Umbilical cord (tissue), 2 donors: Measurements from ENCODE around the gene SPG11. TPM values are rescaled to one million over a fixed set of nuclear protein-coding genes. Genes with fewer than 3 reads are reported as not detected.
"Not testable (repeated sequence)": the region's sequence is repeated elsewhere in the genome, so short reads cannot be mapped to it uniquely, and the experiment has no call there.

Experiments used
- DNase-seq: peaks from one replicate; pipeline ENCODE4 v3.0.0-alpha.2; 2015; ENCODE audit warnings: low spot score
- total RNA-seq: library from RNA; depleted of rRNA; stranded (reverse); fragments of >200 nt; gene quantifications from one replicate; pipeline ENCODE4 v1.2.3, GENCODE V29; 2014; ENCODE audit warnings: low replicate concordance; ENCODE audit not compliant: insufficient read depth

SPG11 gene
- total RNA-seq, 1 donor from 2014 or later: 93.4 TPM

DNA sequence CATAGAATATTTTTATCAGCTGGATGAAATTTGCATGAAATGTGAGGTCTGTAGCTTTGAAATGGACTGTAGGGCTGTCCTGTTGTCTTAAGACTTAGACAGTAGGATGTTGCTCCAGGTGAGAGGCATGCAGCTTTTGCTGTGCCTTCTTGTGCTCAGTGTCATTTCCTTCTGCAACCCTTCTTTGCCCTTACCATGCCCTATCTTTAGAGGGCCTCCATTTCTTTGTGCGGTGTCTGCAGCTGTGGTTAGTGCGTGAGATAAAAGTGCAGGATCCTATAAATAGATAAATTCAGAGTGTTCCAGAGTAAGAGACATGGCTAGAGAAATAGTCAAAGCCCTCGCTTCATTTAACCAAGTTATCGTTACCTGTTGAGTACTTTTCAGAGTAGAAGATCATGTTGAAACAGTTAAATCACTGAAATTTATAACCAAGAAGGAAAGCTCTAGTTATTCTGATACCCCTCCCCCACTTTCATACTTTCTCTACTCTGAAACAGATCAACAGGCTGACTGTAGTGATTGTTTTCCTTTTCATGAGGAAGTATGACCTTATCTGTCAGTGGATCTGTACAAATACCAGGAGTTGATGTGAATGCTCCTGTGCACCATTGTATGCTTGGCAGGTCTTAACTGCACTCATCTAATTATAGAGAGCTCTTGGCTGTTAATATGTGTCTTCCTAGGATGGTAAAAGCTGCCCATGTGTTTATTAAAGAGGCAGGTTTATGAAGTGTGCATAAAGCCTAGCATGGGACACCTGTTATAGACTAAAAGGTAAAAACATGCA, 108.3 kb downstream of the SPG11 start:
- DNase-seq: no peak

DNA sequence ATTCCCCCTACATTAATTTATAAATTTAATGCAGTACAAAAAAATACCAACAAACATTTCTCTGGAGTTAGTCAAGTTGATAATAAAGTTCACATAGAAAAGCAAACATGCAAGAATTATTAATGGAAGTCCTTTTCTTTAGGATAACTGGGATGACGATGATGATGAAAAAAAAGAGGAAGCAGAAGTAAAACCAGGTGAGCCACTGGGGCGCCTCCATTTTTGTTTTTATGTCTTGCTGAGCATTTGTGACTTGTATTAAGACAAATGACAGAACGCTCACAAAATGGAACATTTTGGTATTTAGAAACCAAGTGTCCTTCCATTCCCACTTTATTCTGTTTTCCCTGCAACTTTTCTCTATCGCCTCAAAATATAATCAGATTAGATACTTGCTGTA, 112.7 kb downstream of the SPG11 start:
- DNase-seq: no peak

DNA sequence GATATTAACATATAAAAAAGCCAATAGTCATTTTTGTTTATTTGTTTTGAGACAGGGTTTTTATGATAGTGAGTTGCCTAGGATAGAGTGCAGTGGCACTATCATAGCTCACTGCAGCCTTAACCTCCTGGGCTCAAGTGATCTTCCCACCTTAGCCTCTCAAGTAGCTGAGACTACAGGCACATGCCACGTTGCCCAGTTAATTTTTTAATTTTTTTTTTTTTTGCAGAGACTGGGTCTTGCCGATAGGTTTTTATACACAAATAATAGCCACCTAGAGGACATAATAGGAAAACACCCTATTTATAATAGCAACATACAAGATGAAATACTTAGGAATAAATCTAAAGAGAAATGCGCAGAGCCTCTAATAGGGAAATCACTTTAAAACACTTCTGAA, 113.2 kb downstream of the SPG11 start:
- no peak for DNase-seq

DNA sequence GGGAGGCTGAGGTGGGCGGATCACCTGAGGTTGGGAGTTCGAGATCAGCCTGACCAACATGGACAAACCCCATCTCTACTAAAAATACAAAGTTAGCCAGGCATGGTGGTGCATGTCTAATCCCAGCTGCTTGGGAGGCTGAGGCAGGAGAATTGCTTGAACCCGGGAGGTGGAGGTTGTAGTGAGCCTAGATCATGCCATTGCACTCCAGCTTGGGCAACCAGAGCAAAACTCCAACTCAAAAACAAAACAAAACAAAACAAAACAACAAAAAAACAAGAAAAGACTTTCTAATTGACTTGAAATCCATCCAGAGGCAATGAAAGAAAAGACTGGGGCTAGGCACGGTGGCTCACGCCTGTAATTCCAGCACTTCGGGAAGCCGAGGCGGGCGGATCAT, 114.3 kb downstream of the SPG11 start:
- DNase-seq: not testable (repeated sequence)

DNA sequence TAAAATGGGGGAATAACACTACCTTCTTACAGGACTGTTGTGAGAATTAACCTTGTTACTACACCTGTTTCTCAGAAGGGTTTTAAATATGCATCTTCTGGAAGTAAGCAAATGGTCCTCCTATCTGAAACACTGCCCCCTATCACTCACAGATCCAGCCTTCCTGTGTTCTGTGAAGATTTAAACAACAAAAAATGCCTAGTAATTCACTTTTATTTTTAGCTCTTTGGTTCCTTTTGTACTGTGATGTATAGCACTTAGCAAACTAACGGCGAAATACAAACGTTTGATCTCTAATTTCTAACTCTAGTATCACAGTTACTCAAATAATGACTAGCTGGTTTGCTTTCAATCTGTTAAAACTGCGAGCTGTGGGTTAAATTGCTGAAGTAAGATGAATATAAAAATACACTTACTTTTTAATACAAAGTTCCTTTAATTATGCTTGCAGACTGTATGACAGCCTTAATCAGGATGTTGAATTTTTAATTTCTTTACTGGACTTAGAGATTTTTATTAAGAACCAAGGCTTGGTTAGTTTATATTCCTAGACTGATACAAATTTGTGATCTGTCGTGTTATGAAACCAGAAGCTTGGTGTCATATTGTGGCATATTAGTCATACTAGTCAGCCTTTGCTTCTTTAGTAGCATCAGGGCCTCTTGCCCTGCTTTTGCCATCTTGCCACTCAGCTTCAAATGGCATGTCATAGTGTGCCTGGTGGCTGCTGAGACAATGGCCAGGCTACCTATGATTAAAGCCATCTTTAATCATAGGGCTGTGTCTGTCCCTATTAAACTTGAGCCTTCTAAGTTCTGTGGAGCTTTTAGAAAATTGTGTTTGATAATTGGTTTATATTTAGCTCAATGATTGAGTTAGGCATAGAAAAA, 117.3 kb downstream of the SPG11 start:
- DNase-seq: no peak

DNA sequence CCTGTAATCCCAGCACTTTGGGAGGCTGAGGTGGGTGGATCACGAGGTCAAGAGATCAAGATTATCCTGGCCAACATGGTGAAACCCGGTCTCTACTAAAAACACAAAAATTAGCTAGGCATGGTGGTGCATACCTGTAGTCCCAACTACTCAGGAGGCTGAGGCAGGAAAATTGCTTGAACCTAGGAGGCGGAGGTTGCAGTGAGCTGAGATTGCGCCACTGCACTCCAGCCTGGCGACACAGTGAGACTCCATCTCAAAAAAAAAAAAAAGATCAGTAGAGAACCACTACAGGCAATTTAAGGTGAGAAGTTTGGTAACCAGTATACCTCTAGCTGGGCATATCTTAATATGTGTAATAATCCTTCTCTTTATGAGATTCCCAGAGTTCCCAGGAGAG, 118.7 kb downstream of the SPG11 start:
- not testable (repeated sequence) for DNase-seq

DNA sequence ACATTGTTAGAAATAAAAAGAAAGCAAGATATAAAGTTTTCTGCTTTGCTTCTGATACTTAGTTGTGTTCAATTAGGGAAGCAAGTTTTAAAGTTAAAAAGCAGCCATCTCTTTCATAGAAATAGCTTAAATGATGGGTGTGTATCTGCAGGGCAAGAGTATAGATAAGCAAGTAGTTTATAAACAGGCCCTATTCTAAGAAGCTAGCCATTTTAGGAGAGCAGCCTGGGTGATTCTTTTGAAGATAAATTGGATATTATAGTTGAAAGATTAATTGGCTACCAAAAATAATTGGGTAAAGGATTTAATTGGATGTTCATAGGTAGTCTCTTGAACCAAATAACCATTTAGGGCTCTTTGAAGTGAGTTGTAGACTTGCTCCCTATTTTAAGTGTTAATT, 120.9 kb downstream of the SPG11 start:
- no peak for DNase-seq

DNA sequence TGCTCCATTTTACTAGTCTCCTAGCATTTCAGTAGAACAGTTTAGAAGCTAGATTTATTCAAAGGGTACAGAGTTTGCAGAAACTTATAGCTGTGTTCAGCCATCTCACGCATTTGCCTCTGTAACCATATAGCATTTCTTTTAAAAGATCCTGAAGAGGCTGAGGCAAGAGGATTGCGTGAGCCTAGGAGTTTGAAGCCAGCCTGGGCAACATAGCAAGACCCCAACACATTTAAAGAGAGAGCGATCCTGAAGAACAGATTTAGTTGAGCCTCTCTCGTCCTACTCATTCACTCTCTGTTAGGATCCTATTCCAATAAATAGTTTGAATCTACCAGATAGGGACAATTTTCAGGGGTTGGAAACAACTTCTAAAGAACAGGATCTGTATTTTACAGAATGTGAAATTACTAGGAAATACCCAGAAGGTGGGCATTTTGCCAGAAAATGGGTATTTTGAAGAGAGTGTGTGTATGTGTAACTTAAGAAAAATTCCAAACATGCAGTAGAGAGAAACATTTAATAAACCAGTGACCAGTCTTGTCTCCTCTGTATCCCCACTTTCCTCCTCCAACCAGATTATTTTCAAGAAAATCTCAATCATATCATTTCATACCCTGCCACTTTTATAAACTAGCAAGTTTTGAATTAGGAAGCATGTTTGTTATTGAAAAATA, 122.0 kb downstream of the SPG11 start:
- DNase-seq: peak; percentile 69

DNA sequence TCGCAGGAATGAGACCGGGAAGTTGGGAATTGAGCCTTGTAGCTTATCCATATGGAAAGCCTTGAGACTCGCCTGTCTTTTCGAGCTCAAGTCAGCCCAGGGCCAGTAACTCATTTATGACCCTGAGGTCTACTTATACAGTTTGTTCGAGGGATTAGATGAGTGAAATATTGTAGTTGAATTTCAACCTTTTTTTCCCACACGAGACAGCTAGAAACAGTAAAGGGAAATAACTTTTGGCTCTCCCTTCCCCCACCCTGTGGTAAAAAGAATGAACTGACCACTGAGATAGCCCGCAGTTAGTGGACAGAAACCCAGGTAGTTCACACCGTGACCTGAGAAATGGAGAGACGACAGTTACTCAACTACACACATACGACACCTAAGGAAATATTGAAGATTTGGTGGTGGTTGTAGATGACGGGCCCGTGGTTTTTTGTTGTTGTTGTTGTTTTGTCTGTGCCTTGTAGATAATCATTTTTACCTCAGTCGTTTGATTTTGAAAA, 125.7 kb downstream of the SPG11 start:
- peak; percentile 43 for DNase-seq

DNA sequence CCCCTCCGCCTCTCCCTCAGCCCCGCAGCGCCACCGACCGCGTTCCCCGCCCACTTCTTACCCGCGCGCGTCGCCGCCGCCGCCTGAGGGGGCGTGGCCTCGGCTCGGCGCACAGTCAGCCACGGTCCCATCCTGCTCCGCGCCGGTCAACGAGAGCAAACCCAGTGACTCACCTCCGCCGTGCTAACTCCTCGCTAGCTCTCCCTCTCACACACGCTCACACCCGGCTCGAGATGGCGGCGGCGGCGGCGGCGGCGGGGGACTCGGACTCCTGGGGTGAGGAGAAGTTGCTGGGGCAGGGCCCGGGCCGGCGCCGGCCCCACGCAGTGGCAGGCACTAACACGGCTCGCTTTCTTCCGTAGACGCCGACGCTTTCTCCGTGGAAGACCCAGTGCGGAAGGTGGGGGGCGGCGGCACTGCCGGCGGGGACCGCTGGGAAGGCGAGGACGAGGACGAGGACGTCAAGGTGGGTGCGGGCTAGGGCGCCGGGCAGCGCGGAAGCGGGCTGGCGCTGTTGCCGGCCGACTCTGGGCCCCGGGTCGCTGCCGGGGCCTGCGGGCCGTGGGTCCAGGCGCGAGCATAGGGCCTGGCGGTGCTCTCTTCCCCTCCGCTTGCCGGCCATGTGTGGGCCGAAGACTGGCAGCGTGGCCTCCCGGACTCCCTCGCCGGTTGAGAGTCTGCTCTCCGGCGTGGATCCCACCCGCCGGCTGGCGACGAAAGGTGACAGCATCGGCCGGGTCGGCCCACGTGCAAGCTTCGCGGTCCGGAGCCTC, 126.3 kb downstream of the SPG11 start, which contains the start of gene EIF3J:
Gene EIF3J, plus strand, starts transcription at position 186 of the 773 bp plus-strand sequence. Its CDS starts 48 bp downstream, at position 234.
- DNase-seq: peak; percentile 98

DNA sequence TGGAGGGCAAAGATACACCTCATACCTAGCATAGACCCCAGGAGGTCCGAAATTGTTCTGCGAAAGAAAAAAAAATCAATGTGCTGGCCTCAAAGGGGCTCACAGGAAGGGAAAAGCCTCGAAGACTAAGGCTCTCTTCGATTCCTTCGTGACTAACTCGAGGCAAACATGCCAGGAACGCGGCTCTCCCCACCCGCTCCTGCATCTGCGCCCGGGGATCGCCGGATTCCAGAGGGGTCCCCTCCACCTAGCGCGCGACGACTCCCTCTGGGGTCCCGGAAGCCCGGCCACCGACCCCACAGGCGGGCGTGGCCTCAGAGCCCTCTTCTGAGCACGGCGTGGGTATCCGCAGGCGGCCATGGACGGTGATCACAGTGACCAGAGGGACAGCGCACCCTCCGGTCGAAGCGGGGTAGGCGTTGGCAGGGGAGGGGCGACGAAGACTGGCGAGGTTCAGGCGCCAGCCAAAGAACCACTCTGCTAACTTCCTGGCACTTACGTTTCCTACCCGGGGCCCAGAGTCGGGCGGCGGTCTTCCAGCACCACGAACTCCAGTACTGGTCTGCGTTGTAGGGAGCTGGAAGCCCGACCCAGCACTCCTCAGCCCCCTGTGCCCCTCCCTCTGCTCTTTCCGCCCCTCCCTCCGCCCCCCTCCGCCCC, 127.0 kb downstream of the SPG11 start:
- peak; percentile 92 for DNase-seq

DNA sequence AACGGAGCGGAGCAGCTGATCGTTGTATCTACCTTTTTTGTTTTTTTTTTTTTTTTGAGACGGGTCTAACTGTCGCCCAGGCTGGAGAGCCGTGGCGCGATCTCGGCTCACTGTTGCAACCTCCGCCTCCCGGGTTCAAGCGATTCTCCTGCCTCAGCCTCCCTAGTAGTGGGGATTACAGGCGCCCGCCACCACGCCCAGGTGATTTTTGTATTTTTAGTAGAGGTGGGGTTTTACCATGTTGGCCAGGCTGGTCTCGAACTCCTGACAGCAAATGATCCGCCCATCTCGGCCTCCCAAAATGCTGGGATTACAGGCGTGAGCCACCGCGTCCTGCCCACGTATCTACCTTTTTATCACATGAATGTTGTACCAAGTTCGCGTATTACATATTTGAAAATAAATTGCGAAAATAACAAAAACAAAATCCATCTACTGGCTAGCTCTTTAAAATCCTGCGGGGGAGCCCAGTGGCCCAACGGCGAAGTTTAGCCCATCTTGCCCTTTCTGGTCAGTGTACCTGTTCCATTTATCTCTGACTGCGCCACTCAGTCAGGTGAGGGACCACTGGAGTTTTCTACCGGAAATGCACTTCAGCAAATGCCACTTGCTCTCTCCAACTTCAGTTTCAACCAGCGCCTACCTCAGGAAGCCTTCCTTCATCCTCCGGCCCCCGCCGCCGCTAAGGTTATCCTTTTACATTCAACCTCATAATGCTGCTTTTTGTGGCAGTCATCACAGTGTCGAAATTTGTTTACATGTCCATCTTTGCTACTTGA, 127.8 kb downstream of the SPG11 start:
- DNase-seq: no peak

DNA sequence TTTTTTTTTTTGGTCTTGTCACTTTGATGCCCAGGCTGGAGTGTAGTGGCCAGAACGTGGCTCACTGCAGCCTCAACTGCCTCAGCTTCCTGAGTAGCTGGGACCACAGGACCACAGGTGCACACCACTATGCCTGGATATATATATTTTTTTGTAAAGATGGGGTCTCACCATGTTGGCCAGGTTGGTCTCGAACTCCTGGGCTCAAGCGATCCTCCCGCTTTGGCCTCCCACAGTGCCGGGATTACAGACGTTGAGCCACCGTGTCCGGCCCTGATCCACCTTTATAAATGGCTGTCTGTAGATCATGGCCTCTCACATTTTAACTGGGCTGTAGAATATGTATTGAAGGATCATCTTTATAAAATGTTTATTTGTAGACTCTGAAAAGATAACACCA, 128.4 kb downstream of the SPG11 start:
- DNase-seq: no peak

DNA sequence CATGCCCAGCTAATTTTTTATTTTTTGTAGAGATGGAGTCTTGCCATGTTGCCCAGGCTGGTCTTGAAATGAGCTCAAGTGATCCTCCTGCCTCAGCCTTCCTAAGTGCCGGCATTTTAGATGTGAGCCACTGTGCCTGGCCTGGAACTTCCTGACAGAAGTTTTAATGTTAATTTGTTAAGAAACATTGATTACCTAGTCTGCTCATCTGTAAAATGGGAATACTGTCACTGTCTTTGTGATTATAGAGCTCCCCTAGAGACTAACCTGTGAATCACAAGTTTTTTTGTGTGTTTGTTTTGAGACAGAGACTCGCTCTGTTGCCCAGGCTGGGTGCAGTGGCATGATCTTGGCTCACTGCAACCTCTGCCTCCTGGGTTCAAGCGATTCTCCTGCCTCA, 130.8 kb downstream of the SPG11 start:
- DNase-seq: no peak

DNA sequence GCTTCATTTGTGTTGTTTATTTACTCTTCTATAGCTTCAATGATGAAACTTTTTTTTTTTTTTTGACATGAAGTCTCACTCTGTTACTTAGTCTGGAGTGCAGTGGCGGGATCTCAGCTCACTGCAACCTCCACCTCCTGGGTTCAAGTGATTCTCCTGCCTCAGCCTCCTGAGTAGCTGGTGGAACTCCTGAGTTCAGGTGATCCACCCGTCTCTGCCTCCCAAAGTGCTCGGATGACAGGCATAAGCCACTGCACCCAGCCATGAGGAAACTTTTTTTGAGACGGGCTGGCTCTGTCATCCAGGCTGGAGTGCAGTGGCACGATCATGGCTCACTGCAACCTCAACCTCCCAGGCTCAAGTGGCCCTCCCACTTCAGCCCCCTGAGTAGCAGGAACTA, 131.2 kb downstream of the SPG11 start:
- DNase-seq: not testable (repeated sequence)

DNA sequence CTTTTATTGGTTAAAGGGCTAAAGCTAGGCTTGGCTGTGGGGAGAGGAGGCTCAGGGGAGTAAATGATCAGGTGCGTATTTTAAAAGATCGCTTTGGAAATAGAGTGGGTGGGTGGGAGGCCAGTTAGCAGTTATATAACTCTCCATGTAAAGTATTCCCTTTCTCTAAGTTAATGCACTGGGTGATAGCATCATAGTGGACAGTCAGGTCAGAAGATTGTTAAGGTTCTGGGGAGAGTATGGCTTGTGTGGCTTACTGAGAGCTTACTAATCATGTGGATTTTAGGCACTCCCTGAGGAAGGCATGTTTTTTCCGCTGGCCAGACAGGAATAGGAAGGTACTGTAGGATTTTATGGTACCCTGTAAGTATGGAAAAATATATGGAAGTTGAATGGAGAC, 132.8 kb downstream of the SPG11 start:
- DNase-seq: no peak

DNA sequence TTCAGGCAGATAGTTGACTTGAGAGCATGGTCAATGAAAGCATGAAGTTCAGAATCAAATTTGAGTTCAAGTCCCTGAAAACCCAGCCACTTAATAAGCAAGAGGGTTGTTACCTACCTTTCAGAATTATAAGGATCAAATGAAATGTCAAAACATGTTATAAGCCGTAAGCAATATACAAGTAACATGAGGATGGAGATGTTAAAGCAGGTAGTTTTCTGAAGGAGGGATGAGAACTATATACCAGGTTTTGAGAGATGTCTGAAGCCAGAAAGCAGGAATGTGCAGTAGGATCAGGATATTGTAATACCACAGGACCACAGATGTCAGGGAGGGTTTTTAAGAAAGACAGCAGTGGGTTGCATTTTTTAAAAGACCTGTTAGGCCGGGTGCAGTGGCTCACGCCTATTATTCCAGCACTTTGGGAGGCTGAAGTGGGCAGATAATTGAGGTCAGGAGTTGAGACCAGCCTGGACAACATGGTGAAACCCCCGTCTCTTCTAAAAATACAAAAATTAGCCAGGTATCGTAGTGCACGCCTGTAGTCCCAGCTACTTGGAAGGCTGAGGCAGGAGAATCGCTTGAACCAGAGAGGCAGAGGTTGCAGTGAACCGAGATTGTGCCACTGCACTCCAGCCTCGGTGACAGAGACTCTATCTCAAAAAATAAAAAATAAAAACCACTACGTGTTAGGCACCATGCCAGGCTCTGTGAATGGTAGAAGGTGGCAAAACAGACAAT, 133.4 kb downstream of the SPG11 start:
- no peak for DNase-seq

DNA sequence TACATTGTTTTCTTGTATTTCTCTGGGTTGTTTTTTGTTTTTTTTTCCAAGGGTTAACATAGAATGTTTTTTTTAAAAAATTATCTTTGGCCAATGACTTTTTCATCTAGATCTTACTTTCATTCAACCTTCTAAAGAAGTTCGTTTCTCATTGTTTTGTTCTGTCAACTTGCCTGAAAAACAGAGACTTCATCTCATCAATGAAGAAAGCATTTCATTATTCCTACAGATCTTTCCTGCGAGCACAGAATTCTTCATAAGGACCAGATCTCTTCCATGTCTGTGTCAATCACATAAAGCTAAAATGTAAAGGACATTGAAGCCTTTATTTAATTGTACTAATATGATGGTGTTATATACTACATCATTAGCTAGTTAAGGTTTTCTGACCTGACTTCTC, 136.2 kb downstream of the SPG11 start:
- DNase-seq: no peak

DNA sequence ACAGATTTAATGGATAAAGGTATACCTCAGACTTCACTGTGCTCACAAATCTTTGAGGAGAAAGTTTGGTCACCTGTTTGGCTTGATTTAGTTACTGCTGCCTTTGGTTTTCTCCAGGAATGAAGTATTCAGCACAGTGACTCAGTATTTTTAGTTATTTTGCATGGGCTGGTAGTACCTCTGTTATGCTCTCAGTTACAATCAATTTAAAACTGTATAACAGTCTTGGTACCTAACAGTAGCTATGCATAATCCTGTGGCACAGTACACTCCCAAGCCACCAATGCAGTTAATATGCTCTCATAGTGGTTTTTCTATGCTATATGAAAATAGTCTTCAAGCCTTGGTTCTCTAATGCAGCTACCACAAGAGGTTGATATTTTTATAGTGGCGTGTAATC, 138.4 kb downstream of the SPG11 start:
- DNase-seq: no peak
